Vagina (tissue), 2 donors: Measurements from ENCODE around the gene INPP5K.

Experiments
- CTCF ChIP-seq, 3 experiments: fragments of 450-650 bp in 2 of 3; fragments of 200-600 bp in 1 of 3; sonication (generic) in 1 of 3; IDR thresholded peaks; one replicate each; pipeline ENCODE4 v1.5.1; 2017 to 2019; ENCODE audit warnings: antibody characterized with exemption in 3 of 3, mild to moderate bottlenecking in 2 of 3, moderate library complexity in 2 of 3
- POLR2A ChIP-seq, 2 donors: fragments of 450-650 bp; IDR thresholded peaks; one replicate each; pipeline ENCODE4 v1.6.1; 2017; ENCODE audit warnings: antibody characterized with exemption in 2 of 2, mild to moderate bottlenecking in 2 of 2, moderate library complexity in 2 of 2

GRCh38 chr17:1551741-1552140 lies 35.3 kb upstream of the INPP5K start:
- TF ChIP-seq POLR2A (IDR thresholded peaks at IDR 0.05), result no peak
- no peak for TF ChIP-seq CTCF (IDR thresholded peaks at IDR 0.05)
